HFFc6 (cell line): Measurements from ENCODE around the gene GJB4. TPM values are rescaled to one million over a fixed set of nuclear protein-coding genes. Genes with fewer than 3 reads are reported as not detected.

Source experiments
- DNase-seq: peaks from one replicate; pipeline ENCODE4 v3.0.0-alpha.2; 2018
- H3K27ac Mint-ChIP-seq: 2 replicates; pipeline ENCODE4 v1.8.0; 2020; ENCODE audit warnings: mild to moderate bottlenecking, mixed read lengths
- H3K27me3 Mint-ChIP-seq: 2 replicates; pipeline ENCODE4 v1.8.0; 2021; ENCODE audit warnings: mild to moderate bottlenecking, moderate library complexity, mixed read lengths; ENCODE audit not compliant: insufficient read depth
- H3K36me3 Mint-ChIP-seq: 2 replicates; pipeline ENCODE4 v1.8.0; 2021; ENCODE audit warnings: low read depth, mixed read lengths
- H3K4me1 Mint-ChIP-seq: 2 replicates; pipeline ENCODE4 v1.8.0; 2020; ENCODE audit warnings: low read depth, mixed read lengths
- H3K4me3 Mint-ChIP-seq: 2 replicates; pipeline ENCODE4 v1.8.0; 2020; ENCODE audit warnings: mild to moderate bottlenecking, moderate library complexity, mixed read lengths
- H3K9me3 Mint-ChIP-seq: 2 replicates; pipeline ENCODE4 v1.8.0; 2020; ENCODE audit warnings: mild to moderate bottlenecking, mixed read lengths
- CTCF ChIP-seq: fragments of 200-600 bp; sonication (generic); IDR thresholded peaks from 2 replicates; pipeline ENCODE4 v1.5.0; 2021; ENCODE audit warnings: antibody characterized with exemption, mild to moderate bottlenecking
- total RNA-seq, 6 experiments: library from RNA; stranded (reverse); fragmentation: NEBNext Ultra II Directional; extraction: Animal tissue kit (Norgen Biotek cat#: 25700); gene quantifications; 2 replicates in 1 of 6; 3 replicates in 5 of 6; pipeline ENCODE4 v1.2.3, GENCODE V29; 2021

GJB4 gene
- total RNA-seq, 6 experiments from 2014 or later, result not detected

- Mint-ChIP-seq H3K36me3 (no peaks in the 10 kb centered on the region), H3K9me3 (no peaks in the 10 kb centered on the region), H3K4me1 (peaks cover 6% of the 10 kb centered on the region; the same call in 1 of the 2 replicates), H3K27me3 (peaks cover 24% of the 10 kb centered on the region), H3K4me3 (no peak within 1 kb of the TSS), H3K27ac (no peak within 1 kb of the TSS)
- DNase-seq, result no peak
- no peak for TF ChIP-seq CTCF
Measured at GRCh38 chr1:34754964-34755637, 4.4 kb upstream of the GJB4 start, which contains the start of gene GJB5. TSS of gene GJB5 (plus strand) at chr1:34755047. CDS start at chr1:34757331, 2,284 bp downstream.

- Mint-ChIP-seq H3K27me3 (peaks cover 23% of the 10 kb centered on the region), H3K4me3 (no peak overlapping the region), H3K27ac (no peak overlapping the region), H3K36me3 (no peaks in the 10 kb centered on the region), H3K9me3 (no peaks in the 10 kb centered on the region), H3K4me1 (peaks cover under 1% of the 10 kb centered on the region; the same call in 1 of the 2 replicates)
- no peak for DNase-seq
- TF ChIP-seq CTCF, result no peak
Measured at GRCh38 chr1:34755961-34756360, 3.6 kb upstream of the GJB4 start.

- DNase-seq, result no peak
- TF ChIP-seq CTCF, result no peak
Measured at GRCh38 chr1:34757386-34757785, 2.2 kb upstream of the GJB4 start.

GRCh38 chr1:34758751-34759150 lies 789 bp upstream of the GJB4 start:
- no peak overlapping the region for H3K27ac Mint-ChIP-seq
- no peaks in the 10 kb centered on the region for H3K36me3 Mint-ChIP-seq
- peaks cover 16% of the 10 kb centered on the region for H3K27me3 Mint-ChIP-seq
- H3K4me3 Mint-ChIP-seq, result no peak overlapping the region
- H3K9me3 Mint-ChIP-seq, result no peaks in the 10 kb centered on the region
- no peak for DNase-seq
- TF ChIP-seq CTCF, result no peak
- H3K4me1 Mint-ChIP-seq, result peaks cover 11% of the 10 kb centered on the region

More at GRCh38 chr1:34757386-34757785, 2.2 kb upstream of the GJB4 start:
- H3K36me3 Mint-ChIP-seq, result no peaks in the 10 kb centered on the region
- H3K4me3 Mint-ChIP-seq, result no peak overlapping the region
- H3K27me3 Mint-ChIP-seq, result peaks cover 19% of the 10 kb centered on the region
- H3K9me3 Mint-ChIP-seq, result no peaks in the 10 kb centered on the region
- no peaks in the 10 kb centered on the region; the same call in 1 of the 2 replicates for H3K4me1 Mint-ChIP-seq
- no peak overlapping the region for H3K27ac Mint-ChIP-seq

- Mint-ChIP-seq H3K36me3 (no peaks in the 10 kb centered on the region), H3K27ac (no peak overlapping the region), H3K4me1 (peaks cover 14% of the 10 kb centered on the region), H3K27me3 (peaks cover 13% of the 10 kb centered on the region), H3K4me3 (no peak overlapping the region), H3K9me3 (no peaks in the 10 kb centered on the region)
- no peak for DNase-seq
- no peak for TF ChIP-seq CTCF
Measured at GRCh38 chr1:34761176-34761761, 1.7 kb downstream of the GJB4 start.
